ENCODE results near the gene FALEC. TPM values are rescaled to one million over a fixed set of nuclear protein-coding genes. Genes with fewer than 3 reads are reported as not detected.

FALEC gene
- total and polyA plus RNA-seq, 9 of the 15 experiments (the other 6 are each of a cell fraction or from before 2014, with no cell fraction given): 0.15 to 1.8 (median 0.53) TPM; not detected in 5

DNA sequence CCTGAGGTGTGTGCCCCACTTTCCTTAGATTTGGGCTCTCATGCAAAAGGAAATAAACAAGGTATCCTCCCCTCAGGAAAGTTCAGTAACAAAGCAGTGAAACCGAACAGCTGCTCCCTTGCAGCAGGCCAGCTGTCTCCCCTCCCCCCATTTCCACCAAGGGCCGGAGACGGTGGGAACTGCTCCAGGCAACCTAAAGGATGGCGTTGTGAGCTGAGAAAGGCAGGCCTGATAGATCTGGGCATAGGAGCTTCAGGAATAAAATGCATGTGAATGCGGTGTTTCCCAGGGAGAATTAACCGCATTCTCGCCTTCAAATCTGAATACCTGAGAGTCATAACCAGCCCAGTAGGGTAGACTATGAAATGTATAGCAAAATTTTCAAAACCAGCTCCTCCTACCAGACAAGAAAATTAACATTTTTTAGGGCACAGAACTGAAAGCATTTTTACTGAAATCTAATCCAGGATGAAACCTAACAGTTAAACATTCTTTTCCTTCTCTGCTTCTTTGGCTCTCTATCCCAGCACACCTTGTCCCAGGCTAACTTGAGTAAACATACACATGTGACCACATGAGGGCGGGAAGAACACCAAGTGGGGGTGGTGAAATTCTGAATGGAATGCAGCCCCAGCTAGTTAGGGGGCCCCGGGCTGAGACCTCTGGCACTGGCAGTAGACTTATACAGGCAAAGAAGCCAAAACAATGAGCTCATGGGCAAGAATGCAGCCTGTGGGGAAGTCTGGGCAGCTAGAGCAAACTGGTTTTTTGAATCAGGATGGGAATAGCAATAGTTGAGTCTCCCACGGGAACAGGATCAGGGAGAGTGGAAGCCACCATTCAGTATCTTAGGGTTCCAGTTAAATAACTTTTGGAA is 52.4 kb downstream of the FALEC start (continued):
- TF ChIP-seq SMAD3 (CRISPR knock-in tag; conservative IDR thresholded peaks at IDR 0.05): no peak
- TF ChIP-seq, protein P1, sequence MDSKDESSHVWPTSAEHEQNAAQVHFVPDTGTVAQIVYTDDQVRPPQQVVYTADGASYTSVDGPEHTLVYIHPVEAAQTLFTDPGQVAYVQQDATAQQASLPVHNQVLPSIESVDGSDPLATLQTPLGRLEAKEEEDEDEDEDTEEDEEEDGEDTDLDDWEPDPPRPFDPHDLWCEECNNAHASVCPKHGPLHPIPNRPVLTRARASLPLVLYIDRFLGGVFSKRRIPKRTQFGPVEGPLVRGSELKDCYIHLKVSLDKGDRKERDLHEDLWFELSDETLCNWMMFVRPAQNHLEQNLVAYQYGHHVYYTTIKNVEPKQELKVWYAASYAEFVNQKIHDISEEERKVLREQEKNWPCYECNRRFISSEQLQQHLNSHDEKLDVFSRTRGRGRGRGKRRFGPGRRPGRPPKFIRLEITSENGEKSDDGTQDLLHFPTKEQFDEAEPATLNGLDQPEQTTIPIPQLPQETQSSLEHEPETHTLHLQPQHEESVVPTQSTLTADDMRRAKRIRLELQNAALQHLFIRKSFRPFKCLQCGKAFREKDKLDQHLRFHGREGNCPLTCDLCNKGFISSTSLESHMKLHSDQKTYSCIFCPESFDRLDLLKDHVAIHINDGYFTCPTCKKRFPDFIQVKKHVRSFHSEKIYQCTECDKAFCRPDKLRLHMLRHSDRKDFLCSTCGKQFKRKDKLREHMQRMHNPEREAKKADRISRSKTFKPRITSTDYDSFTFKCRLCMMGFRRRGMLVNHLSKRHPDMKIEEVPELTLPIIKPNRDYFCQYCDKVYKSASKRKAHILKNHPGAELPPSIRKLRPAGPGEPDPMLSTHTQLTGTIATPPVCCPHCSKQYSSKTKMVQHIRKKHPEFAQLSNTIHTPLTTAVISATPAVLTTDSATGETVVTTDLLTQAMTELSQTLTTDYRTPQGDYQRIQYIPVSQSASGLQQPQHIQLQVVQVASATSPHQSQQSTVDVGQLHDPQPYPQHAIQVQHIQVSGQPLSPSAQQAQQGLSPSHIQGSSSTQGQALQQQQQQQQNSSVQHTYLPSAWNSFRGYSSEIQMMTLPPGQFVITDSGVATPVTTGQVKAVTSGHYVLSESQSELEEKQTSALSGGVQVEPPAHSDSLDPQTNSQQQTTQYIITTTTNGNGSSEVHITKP (IDR thresholded peaks at IDR 0.05; ENCODE audit: partially characterized antibody): peak; percentile 24
- TF ChIP-seq, protein P2, sequence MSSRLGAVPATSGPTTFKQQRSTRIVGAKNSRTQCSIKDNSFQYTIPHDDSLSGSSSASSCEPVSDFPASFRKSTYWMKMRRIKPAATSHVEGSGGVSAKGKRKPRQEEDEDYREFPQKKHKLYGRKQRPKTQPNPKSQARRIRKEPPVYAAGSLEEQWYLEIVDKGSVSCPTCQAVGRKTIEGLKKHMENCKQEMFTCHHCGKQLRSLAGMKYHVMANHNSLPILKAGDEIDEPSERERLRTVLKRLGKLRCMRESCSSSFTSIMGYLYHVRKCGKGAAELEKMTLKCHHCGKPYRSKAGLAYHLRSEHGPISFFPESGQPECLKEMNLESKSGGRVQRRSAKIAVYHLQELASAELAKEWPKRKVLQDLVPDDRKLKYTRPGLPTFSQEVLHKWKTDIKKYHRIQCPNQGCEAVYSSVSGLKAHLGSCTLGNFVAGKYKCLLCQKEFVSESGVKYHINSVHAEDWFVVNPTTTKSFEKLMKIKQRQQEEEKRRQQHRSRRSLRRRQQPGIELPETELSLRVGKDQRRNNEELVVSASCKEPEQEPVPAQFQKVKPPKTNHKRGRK (tag; IDR thresholded peaks at IDR 0.05): no peak
- TF ChIP-seq PHB (CRISPR knock-in tag; IDR thresholded peaks at IDR 0.05): no peak
- TF ChIP-seq, protein P3, sequence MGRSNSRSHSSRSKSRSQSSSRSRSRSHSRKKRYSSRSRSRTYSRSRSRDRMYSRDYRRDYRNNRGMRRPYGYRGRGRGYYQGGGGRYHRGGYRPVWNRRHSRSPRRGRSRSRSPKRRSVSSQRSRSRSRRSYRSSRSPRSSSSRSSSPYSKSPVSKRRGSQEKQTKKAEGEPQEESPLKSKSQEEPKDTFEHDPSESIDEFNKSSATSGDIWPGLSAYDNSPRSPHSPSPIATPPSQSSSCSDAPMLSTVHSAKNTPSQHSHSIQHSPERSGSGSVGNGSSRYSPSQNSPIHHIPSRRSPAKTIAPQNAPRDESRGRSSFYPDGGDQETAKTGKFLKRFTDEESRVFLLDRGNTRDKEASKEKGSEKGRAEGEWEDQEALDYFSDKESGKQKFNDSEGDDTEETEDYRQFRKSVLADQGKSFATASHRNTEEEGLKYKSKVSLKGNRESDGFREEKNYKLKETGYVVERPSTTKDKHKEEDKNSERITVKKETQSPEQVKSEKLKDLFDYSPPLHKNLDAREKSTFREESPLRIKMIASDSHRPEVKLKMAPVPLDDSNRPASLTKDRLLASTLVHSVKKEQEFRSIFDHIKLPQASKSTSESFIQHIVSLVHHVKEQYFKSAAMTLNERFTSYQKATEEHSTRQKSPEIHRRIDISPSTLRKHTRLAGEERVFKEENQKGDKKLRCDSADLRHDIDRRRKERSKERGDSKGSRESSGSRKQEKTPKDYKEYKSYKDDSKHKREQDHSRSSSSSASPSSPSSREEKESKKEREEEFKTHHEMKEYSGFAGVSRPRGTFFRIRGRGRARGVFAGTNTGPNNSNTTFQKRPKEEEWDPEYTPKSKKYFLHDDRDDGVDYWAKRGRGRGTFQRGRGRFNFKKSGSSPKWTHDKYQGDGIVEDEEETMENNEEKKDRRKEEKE (IDR thresholded peaks at IDR 0.05; ENCODE audit: borderline replicate concordance in 1 of 2, control insufficient read depth in 1 of 2, low read depth in 2 of 2, low read length in 1 of 2): 0 out of 4 replicates have a peak, but pooled peaks of 1 of the 2 experiments have one; percentile 13
- TF ChIP-seq ZNF232 (CRISPR knock-in tag; IDR thresholded peaks at IDR 0.05): no peak
- TF ChIP-seq, protein P4, sequence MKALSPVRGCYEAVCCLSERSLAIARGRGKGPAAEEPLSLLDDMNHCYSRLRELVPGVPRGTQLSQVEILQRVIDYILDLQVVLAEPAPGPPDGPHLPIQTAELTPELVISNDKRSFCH (CRISPR knock-in tag; IDR thresholded peaks at IDR 0.05): no peak
- TF ChIP-seq, protein P4 (tag; IDR thresholded peaks at IDR 0.05): no peak
- no peak for TF ChIP-seq JUNB (CRISPR knock-in tag; conservative IDR thresholded peaks at IDR 0.05)
- no peak for TF ChIP-seq RBM25 (IDR thresholded peaks at IDR 0.05; ENCODE audit: low read depth, low read length, severe bottlenecking)
- TF ChIP-seq HDAC6 (IDR thresholded peaks at IDR 0.05; ENCODE audit: low read depth, low read length): no peak
- TF ChIP-seq ZBTB26 (CRISPR knock-in tag; IDR thresholded peaks at IDR 0.05): no peak
- no peak for TF ChIP-seq FOS (IDR thresholded peaks at IDR 0.05; ENCODE audit: extremely low read depth, insufficient read length)
- no peak for TF ChIP-seq ZBTB2 (IDR thresholded peaks at IDR 0.05)

All from K562 (cell line).